Body of pancreas (tissue), 4 donors: Measurements from ENCODE around the gene VPS41.

ENCODE experiments used
- CTCF ChIP-seq, 7 experiments: fragments of 450-650 bp in 4 of 7; fragments of 200-600 bp in 3 of 7; sonication (generic) in 3 of 7; IDR thresholded peaks; one replicate each; pipeline ENCODE4 v1.5.1; 2016 to 2019; ENCODE audit warnings: antibody characterized with exemption in 7 of 7
- POLR2A ChIP-seq, 3 donors: fragments of 450-650 bp; IDR thresholded peaks; one replicate each; pipeline ENCODE4 v1.6.1; 2016; ENCODE audit warnings: antibody characterized with exemption in 3 of 3, mild to moderate bottlenecking in 2 of 3

- TF ChIP-seq CTCF (IDR thresholded peaks at IDR 0.05) (no peak), POLR2A (IDR thresholded peaks at IDR 0.05) (no peak)
Measured at GRCh38 chr7:38744746-38745145, 164.2 kb downstream of the VPS41 start.
